Activated naive CD4-positive, alpha-beta T cell treated with anti-CD3 and anti-CD28 coated beads, Interleukin-2, amount 50 U/mL, for 24 hours (primary cell): ENCODE data around the gene SCFD1.
"Not testable (repeated sequence)": the region's sequence is repeated elsewhere in the genome, so short reads cannot be mapped to it uniquely, and the experiment has no call there.

Experiments used
- H3K27ac Mint-ChIP-seq: one replicate; pipeline ENCODE4 v1.8.0; 2021; ENCODE audit warnings: mild to moderate bottlenecking, mixed read lengths
- H3K27me3 Mint-ChIP-seq: one replicate; pipeline ENCODE4 v1.8.0; 2021; ENCODE audit warnings: mixed read lengths
- H3K36me3 Mint-ChIP-seq: one replicate; pipeline ENCODE4 v1.8.0; 2021; ENCODE audit warnings: mixed read lengths
- H3K4me1 Mint-ChIP-seq: one replicate; pipeline ENCODE4 v1.8.0; 2021; ENCODE audit warnings: mixed read lengths
- H3K4me3 Mint-ChIP-seq: one replicate; pipeline ENCODE4 v1.8.0; 2021; ENCODE audit warnings: mild to moderate bottlenecking, mixed read lengths
- H3K9me3 Mint-ChIP-seq: one replicate; pipeline ENCODE4 v1.8.0; 2021; ENCODE audit warnings: mixed read lengths

The SCFD1 gene, protein sequence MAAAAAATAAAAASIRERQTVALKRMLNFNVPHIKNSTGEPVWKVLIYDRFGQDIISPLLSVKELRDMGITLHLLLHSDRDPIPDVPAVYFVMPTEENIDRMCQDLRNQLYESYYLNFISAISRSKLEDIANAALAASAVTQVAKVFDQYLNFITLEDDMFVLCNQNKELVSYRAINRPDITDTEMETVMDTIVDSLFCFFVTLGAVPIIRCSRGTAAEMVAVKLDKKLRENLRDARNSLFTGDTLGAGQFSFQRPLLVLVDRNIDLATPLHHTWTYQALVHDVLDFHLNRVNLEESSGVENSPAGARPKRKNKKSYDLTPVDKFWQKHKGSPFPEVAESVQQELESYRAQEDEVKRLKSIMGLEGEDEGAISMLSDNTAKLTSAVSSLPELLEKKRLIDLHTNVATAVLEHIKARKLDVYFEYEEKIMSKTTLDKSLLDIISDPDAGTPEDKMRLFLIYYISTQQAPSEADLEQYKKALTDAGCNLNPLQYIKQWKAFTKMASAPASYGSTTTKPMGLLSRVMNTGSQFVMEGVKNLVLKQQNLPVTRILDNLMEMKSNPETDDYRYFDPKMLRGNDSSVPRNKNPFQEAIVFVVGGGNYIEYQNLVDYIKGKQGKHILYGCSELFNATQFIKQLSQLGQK

DNA sequence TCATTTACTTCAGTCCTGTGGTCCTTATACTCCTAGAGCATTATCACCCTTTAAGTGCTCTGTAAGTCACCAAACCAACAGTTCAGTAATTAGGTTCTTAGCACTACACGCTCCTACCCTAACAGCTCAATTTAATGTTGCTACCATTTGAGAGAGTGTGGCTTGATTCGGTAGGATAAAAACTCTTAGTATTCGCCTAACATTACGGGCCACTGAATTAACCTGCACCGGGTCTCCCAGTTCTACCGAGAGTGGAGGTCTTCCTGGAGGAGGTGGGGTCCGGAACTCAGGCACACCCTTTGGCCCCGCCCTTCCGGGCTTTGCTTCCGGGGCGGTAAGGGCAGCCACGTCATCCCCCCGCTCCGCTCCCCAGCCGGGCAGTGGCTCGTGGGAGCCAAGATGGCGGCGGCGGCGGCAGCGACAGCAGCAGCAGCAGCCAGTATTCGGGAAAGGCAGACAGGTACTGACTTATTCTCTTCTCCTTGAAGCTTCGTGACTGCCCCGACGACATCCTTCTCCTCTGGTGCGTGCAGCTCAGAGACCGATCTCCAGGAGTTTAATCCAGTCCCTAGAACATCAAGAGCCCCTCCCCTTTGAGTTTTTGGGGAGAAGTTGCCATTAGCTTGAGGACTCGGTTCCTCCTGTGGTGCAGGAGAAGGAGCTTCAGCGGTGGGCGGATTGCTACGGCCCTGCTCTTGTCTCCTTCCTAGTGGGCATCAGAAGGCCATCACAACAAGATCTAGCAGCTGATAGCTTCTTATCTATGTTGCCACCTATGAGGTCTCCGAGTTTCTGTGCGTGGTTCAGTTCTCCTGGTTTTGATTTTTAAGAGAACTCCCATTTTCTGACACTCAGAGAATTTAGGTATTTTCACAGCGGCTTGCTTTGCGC, at the start of gene SCFD1:
Gene SCFD1 (plus strand): TSS at position 380 of the 891 bp plus-strand sequence. CDS start 20 bp downstream, at position 400.
- Mint-ChIP-seq H3K4me3 (peak within 1 kb of the TSS; percentile 97), H3K9me3 (no peaks in the 10 kb centered on the region), H3K36me3 (peaks cover 5% of the 10 kb centered on the region), H3K4me1 (peaks cover 43% of the 10 kb centered on the region), H3K27me3 (no peaks in the 10 kb centered on the region), H3K27ac (peak within 1 kb of the TSS; percentile 98)

DNA sequence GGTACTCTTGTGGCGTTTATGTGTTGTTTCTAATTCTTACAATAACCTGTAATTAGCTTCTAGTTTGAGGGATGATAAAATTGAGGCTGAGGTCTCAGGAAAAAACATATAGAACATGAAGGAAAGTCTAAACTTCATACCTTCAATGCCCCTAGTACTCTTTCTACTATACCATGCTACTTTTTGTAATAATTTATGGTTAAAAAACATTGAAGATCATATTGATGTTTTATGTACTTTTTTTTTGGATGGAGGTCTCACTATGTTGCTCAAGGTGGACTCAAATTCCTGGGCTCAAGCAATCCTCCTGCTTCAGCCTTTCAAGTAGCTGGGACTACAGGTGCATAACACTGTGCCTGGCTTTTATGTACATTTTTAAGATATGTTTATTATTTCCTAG, 49.3 kb upstream of the SCFD1 start:
- no peak overlapping the region for H3K27ac Mint-ChIP-seq
- no peaks in the 10 kb centered on the region for H3K27me3 Mint-ChIP-seq
- H3K9me3 Mint-ChIP-seq, result no peaks in the 10 kb centered on the region
- H3K4me1 Mint-ChIP-seq, result peaks cover 93% of the 10 kb centered on the region
- H3K36me3 Mint-ChIP-seq, result peaks cover 8% of the 10 kb centered on the region
- no peak overlapping the region for H3K4me3 Mint-ChIP-seq

DNA sequence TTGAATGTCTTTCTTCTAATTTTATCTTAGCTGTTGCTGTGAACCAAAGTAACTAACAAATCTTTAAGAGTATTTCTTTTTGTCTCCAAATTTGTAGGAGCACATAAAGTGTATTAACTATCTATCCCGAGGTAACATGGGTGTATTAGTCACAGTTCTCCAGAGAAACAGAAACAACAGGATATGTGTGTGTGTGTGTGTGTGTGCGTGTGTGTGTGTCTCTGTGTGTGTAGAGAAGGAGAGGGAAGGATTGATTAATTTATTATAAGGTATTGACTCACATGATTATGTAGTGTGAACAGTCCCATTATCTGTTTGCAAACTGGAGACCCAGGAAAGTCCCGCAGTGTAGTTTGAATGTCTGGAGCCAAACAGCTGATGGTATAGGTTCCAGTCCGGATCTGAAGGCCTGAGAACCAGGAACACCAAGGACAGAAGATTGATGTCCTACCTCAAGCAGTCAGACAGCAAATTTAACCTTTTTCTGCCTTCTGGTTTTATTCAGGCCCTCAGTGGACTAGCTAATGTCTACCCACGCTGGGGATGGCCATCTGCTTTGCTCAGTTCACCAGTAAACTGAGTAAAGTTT, 48.8 kb upstream of the SCFD1 start:
- Mint-ChIP-seq H3K4me3 (no peak overlapping the region), H3K27ac (no peak overlapping the region), H3K36me3 (peaks cover 8% of the 10 kb centered on the region), H3K4me1 (peaks cover 93% of the 10 kb centered on the region), H3K27me3 (no peaks in the 10 kb centered on the region), H3K9me3 (no peaks in the 10 kb centered on the region)

DNA sequence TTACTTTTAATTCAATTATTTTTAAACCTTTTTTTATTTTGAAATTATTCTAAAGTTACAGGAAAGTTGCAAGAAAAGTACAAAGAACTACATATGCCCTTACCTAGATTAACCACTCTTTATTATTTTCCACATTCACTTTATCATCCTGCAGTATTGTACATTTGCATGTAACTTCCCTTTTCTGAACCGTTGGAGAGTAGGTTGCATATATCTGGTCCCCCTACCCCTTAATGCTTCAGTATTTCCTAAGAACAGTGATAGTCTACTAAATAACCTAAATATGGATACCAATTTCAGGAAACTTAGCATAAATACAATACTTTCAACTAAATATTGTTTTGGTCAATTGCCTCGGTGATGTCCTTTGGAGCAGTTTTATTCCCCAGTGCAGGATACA, 48.2 kb upstream of the SCFD1 start:
- Mint-ChIP-seq H3K9me3 (no peaks in the 10 kb centered on the region), H3K27ac (no peak overlapping the region), H3K36me3 (peaks cover 10% of the 10 kb centered on the region), H3K4me1 (peaks cover 92% of the 10 kb centered on the region), H3K4me3 (no peak overlapping the region), H3K27me3 (no peaks in the 10 kb centered on the region)

DNA sequence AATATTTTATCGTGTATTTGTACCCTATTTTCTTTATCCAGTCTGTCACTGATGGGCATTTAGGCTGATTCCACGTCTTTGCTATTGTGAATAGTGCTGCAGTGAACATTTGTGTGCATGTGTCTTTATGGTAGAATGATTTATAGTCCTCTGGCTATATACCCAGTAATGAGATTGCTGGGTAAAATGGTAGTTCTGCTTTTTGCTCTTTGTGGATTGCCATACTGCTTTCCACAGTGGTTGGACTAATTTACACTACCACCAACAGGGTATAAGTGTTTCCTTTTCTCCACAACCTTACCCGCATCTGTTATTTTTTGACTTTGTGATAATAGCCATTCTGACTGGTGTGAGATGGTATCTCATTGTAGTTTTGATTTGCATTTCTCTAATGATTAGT, 47.3 kb upstream of the SCFD1 start:
- not testable (repeated sequence) for H3K36me3 Mint-ChIP-seq, H3K27ac Mint-ChIP-seq, H3K27me3 Mint-ChIP-seq, H3K9me3 Mint-ChIP-seq, H3K4me3 Mint-ChIP-seq
- H3K4me1 Mint-ChIP-seq, result peaks cover 89% of the 10 kb centered on the region

DNA sequence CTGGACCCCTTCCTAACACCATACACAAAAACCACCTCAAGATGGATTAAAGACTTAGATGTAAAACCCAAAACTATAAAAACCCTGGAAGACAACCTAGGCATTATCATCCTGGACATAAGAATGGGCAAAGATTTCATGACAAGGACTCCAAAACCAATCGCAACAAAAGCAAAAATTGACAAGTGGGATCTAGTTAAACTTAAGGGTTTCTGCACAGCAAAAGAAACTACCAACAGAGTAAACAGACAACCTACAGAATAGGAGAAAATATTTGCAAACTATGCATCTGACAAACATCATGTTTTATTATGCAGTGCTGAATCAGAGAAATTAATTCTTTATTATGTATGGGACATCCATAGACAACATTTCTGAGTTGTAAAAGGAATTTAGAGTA, 45.8 kb upstream of the SCFD1 start:
- not testable (repeated sequence) for H3K27me3 Mint-ChIP-seq, H3K9me3 Mint-ChIP-seq, H3K36me3 Mint-ChIP-seq, H3K27ac Mint-ChIP-seq, H3K4me3 Mint-ChIP-seq
- peaks cover 76% of the 10 kb centered on the region for H3K4me1 Mint-ChIP-seq

DNA sequence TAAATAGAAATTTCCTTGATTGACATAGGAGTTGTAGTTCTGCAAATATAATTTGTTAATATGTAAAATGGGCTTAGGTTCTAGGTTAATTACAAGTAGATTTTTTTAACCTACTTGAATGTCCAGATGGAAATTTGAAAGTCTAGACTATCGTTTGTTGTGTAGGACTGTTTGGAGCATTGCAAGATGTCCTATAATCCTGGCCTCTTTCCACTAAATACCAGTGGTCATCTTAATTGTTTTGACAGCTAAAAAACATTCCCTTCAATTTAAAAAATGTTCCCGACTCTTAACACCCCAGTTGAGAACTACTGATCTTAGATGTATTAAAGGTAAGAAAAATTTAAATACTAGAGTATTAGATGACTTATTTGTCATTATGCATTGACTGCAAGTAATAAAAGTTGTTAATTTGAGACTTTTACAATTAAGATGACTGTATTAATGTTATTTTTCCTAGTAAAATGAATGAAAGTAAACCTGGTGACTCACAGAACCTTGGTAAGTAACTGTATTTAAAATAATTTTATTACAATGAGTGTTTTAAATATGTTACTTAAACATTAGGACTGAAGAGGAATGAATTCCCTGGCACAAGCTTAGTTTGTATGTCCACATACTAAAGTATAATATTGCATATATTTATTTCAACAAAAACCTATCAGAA, 41.4 kb upstream of the SCFD1 start:
- H3K4me1 Mint-ChIP-seq, result peaks cover 58% of the 10 kb centered on the region
- H3K27me3 Mint-ChIP-seq, result no peaks in the 10 kb centered on the region
- H3K27ac Mint-ChIP-seq, result no peak overlapping the region
- peaks cover 14% of the 10 kb centered on the region for H3K9me3 Mint-ChIP-seq
- no peak overlapping the region for H3K4me3 Mint-ChIP-seq
- H3K36me3 Mint-ChIP-seq, result peaks cover 36% of the 10 kb centered on the region

DNA sequence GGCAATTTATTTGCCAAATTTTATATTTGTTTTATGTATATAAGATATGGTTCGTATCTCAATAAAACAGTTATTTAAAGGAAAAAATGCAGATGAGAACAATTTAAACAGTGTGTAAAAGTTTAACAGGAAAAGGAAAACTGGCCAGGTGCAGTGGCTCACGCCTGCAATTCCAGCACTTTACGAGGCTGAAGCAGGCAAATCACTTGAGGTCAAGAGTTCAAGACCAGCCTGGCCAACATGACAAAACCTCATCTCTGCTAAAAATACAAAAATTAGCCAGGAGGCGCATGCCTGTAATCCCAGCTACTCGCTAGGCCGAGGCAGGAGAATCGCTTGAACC, 40.9 kb upstream of the SCFD1 start:
- H3K27ac Mint-ChIP-seq, result no peak overlapping the region
- H3K4me3 Mint-ChIP-seq, result no peak overlapping the region
- no peaks in the 10 kb centered on the region for H3K27me3 Mint-ChIP-seq
- peaks cover 58% of the 10 kb centered on the region for H3K4me1 Mint-ChIP-seq
- peaks cover 14% of the 10 kb centered on the region for H3K9me3 Mint-ChIP-seq
- peaks cover 37% of the 10 kb centered on the region for H3K36me3 Mint-ChIP-seq

DNA sequence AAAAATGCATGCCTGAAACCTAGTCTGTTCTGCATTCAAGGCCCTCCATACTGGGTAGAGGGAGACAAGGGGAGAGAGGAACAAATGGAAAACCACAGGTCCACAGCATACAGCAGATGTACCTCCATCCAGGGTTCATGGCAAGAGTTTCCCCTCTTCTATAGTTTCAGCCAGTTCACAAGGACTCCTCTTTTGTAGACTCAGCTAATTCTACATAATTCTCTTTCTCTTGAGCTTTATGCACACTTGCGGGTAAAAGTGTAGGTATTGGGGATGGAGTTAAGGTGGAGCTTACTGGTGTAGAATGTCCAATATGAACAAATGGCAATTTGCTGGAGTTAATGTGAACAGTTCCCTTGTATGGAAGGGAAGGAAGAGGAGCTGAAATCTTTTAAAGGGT, 39.7 kb upstream of the SCFD1 start:
- H3K4me3 Mint-ChIP-seq, result no peak overlapping the region
- H3K36me3 Mint-ChIP-seq, result peaks cover 39% of the 10 kb centered on the region

DNA sequence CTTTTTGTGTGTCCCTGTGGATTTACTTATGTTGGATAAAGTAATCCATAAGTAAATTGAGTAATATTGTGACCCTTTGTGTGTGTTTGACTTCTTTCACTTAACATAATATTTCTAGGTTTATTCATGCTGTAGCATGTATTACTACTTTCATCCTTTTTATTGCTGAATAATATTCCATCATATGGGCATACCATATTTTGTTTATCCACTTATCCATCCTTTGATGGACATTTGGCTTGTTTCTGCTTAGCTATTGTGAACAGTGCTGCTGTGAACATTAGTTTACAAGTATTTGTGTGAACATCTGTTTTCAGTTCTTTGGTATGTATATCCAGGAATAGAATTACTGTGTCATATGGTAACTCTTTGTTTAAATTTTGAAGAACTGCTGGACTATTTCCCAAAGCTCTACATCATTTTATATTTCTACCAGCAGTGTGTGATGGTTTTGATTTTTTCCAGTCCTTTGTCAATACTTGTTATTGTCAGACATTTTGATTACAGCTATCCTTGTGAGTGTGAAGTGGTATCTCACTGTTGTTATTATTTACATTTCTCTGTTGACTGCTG, 38.0 kb upstream of the SCFD1 start:
- Mint-ChIP-seq H3K9me3 (peaks cover 14% of the 10 kb centered on the region), H3K4me1 (peaks cover 42% of the 10 kb centered on the region), H3K4me3 (no peak overlapping the region), H3K27ac (no peak overlapping the region), H3K36me3 (peaks cover 40% of the 10 kb centered on the region), H3K27me3 (no peaks in the 10 kb centered on the region)

More for the DNA sequence above, 39.7 kb upstream of the SCFD1 start:
- H3K4me1 Mint-ChIP-seq, result peaks cover 53% of the 10 kb centered on the region
- no peaks in the 10 kb centered on the region for H3K27me3 Mint-ChIP-seq
- no peak overlapping the region for H3K27ac Mint-ChIP-seq
- peaks cover 14% of the 10 kb centered on the region for H3K9me3 Mint-ChIP-seq

DNA sequence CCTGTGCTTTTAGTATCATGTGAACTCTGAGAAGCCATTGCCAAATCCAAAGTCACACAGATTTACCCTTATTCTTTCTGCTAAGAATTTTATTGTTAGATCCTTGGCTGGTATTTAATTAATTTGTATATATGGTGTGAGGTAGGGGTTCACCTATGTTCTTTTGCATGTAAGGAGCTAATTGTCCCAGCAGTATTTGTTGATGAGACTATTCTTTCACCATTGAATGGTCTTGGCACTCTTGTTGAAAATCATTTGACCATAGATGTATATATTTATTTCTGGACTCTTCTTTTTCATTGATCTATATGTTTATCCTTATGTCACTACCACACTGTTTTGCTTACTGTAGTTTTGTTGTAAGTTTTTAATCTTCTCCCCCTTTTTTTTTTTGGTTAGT, 36.9 kb upstream of the SCFD1 start:
- H3K9me3 Mint-ChIP-seq, result peaks cover 14% of the 10 kb centered on the region
- H3K36me3 Mint-ChIP-seq, result peaks cover 45% of the 10 kb centered on the region
- H3K27ac Mint-ChIP-seq, result no peak overlapping the region
- peaks cover 36% of the 10 kb centered on the region for H3K4me1 Mint-ChIP-seq
- no peak overlapping the region for H3K4me3 Mint-ChIP-seq
- H3K27me3 Mint-ChIP-seq, result no peaks in the 10 kb centered on the region

DNA sequence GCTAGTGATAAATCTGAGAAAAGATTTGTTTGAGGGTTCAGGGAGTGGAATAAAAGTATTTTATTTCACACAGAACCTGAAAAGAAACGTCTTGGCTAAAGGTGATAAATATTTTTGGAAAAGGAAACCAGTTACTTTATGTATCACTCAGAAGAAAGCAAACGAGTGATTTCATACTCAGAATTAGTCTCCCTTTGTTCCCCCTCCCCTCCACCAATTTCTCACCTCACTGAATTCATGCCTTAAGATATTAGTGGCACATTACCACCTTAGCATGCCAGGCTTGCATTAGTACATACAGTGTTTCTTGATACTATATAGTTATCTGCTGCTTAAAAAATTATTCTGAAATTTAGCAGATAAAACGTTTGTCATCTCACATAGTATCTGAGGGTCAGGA, 35.0 kb upstream of the SCFD1 start:
- H3K4me3 Mint-ChIP-seq, result no peak overlapping the region
- H3K36me3 Mint-ChIP-seq, result peaks cover 51% of the 10 kb centered on the region
- H3K27me3 Mint-ChIP-seq, result no peaks in the 10 kb centered on the region
- H3K9me3 Mint-ChIP-seq, result peaks cover 14% of the 10 kb centered on the region
- H3K27ac Mint-ChIP-seq, result no peak overlapping the region
- peaks cover 30% of the 10 kb centered on the region for H3K4me1 Mint-ChIP-seq

DNA sequence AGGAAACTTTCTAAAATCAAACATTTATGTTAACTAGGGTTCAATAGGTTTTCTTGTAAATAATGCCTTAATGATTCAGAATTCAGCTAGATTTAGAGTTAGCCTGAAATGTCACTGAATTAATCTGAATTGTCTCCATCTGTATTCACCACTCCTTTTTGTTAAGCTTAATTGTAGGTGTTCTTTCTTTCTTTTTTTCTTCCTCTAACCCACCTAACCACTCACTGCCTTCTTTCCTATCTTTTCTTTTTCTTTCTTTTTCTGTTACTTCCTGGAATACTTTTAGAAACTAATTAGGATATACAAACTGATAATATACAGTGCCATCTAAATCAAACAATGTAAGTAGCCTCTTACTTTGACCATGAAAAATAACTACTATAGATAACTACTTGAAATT, 33.2 kb upstream of the SCFD1 start:
- Mint-ChIP-seq H3K9me3 (peaks cover under 1% of the 10 kb centered on the region), H3K27ac (peak overlapping the region; percentile 90), H3K27me3 (no peaks in the 10 kb centered on the region), H3K36me3 (peaks cover 38% of the 10 kb centered on the region), H3K4me1 (peaks cover 23% of the 10 kb centered on the region), H3K4me3 (no peak overlapping the region)

DNA sequence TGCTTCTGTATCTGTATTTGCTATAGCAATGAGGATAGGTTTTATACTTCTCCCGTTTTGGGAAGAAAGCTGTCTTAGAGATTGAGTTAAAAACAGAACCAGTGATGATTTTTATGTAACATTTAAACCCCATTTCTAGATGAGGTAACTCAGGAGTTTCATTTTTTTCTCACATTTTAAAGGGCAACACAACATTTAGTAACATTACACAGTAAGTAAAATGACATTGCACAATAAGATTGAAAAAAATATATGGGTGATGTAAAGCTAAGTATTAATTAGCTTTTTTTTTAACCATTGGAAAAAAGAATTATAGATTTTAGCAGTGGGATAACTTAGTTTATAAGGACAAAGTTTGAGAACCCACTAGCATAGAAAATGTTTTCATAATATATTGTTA, 25.2 kb upstream of the SCFD1 start:
- Mint-ChIP-seq H3K4me1 (no peaks in the 10 kb centered on the region), H3K9me3 (no peaks in the 10 kb centered on the region), H3K4me3 (no peak overlapping the region), H3K27ac (peak overlapping the region; percentile 51), H3K36me3 (peaks cover 7% of the 10 kb centered on the region), H3K27me3 (no peaks in the 10 kb centered on the region)

DNA sequence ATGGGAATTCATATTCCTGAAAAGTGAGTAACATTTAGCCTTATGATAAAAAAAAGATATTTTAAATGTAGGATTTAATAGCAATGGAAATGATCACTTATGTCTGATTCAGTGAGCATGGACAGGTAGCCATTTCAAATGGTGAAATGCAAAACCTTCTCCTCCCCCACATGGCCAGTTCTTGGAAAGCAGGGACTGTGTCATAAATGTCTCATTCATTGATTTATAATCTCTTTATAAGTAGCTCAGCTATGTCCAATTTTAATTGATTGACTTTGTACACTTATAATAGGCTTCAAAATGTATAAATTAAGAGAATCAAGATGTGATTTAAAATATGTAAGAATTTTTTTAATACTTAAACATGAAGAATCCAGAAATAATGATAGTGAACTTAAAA, 24.6 kb upstream of the SCFD1 start:
- Mint-ChIP-seq H3K4me1 (no peaks in the 10 kb centered on the region), H3K9me3 (no peaks in the 10 kb centered on the region), H3K4me3 (no peak overlapping the region), H3K36me3 (peaks cover 7% of the 10 kb centered on the region), H3K27ac (peak overlapping the region; percentile 51), H3K27me3 (no peaks in the 10 kb centered on the region)
